Mesenchymal stem cell (in vitro differentiated cells and primary cell): ENCODE measurements around the gene PLD1.

Experiments used
- DNase-seq: peaks from one replicate; pipeline ENCODE4 v3.0.0-alpha.2; 2013
- H2AFZ ChIP-seq: one replicate; pipeline ENCODE4 v1.6.1; 2013; ENCODE audit warnings: low read depth, mild to moderate bottlenecking, control low read depth, inconsistent platforms, low read length, moderate library complexity
- H2AK5ac ChIP-seq: 2 replicates; pipeline ENCODE4 v1.6.1; 2013; ENCODE audit warnings: low read length, moderate library complexity, mild to moderate bottlenecking, inconsistent platforms; ENCODE audit not compliant: severe bottlenecking
- H2BK120ac ChIP-seq: one replicate; pipeline ENCODE4 v1.6.1; 2013; ENCODE audit warnings: low read depth, mild to moderate bottlenecking, inconsistent platforms, low read length, moderate library complexity
- H2BK12ac ChIP-seq, 2 experiments: one replicate each; pipeline ENCODE4 v1.6.1; 2013; ENCODE audit warnings: inconsistent platforms in 2 of 2, low read length in 2 of 2, mild to moderate bottlenecking in 2 of 2, moderate library complexity in 2 of 2, control low read depth in 1 of 2
- H2BK15ac ChIP-seq: one replicate; pipeline ENCODE4 v1.6.1; 2013; ENCODE audit warnings: mild to moderate bottlenecking, low read depth, inconsistent platforms; ENCODE audit not compliant: poor library complexity, severe bottlenecking
- H2BK5ac ChIP-seq: 2 replicates; pipeline ENCODE4 v1.6.1; 2013; ENCODE audit warnings: low read depth, mild to moderate bottlenecking, low read length, control low read depth, inconsistent platforms; ENCODE audit not compliant: poor library complexity, severe bottlenecking
- H3K14ac ChIP-seq, 2 experiments: one replicate each; pipeline ENCODE4 v1.6.1; 2013; ENCODE audit warnings: inconsistent platforms in 2 of 2, low read length in 2 of 2, control low read depth in 1 of 2, mild to moderate bottlenecking in 1 of 2, moderate library complexity in 1 of 2
- H3K18ac ChIP-seq, 2 experiments: one replicate each; pipeline ENCODE4 v1.6.1; 2013; ENCODE audit warnings: inconsistent platforms in 2 of 2, low read length in 2 of 2, control low read depth in 1 of 2, low read depth in 1 of 2, mild to moderate bottlenecking in 1 of 2
- H3K23ac ChIP-seq, 2 experiments: one replicate each; pipeline ENCODE4 v1.6.1; 2013; ENCODE audit warnings: inconsistent platforms in 2 of 2, low read length in 2 of 2, mild to moderate bottlenecking in 2 of 2, moderate library complexity in 2 of 2, control low read depth in 1 of 2
- H3K27ac ChIP-seq: 2 replicates; pipeline ENCODE4 v1.5.1; 2013; ENCODE audit warnings: mild to moderate bottlenecking, moderate library complexity, low read length, control low read depth, inconsistent platforms; ENCODE audit not compliant: poor library complexity, severe bottlenecking
- H3K27me3 ChIP-seq, 2 experiments: 2 replicates each; pipeline versions ENCODE4 v1.6.1 to v1.7.0; 2013; ENCODE audit warnings: low read length in 2 of 2, mild to moderate bottlenecking in 2 of 2, moderate library complexity in 2 of 2, control low read depth in 1 of 2, inconsistent platforms in 1 of 2; ENCODE audit not compliant: control insufficient read depth in 1 of 2, insufficient read depth in 1 of 2
- H3K36me3 ChIP-seq, 2 experiments: 2 replicates each; pipeline versions ENCODE4 v1.6.1 to v1.7.0; 2013; ENCODE audit warnings: low read length in 2 of 2, control low read depth in 1 of 2, inconsistent platforms in 1 of 2, low read depth in 1 of 2, mild to moderate bottlenecking in 1 of 2; ENCODE audit not compliant: insufficient read depth in 2 of 2, control insufficient read depth in 1 of 2
- H3K4ac ChIP-seq, 2 experiments: one replicate each; pipeline ENCODE4 v1.6.1; 2013; ENCODE audit warnings: inconsistent platforms in 2 of 2, low read length in 2 of 2, mild to moderate bottlenecking in 2 of 2, moderate library complexity in 2 of 2, control low read depth in 1 of 2, low read depth in 1 of 2
- H3K4me1 ChIP-seq: 2 replicates; pipeline ENCODE4 v1.6.1; 2013; ENCODE audit warnings: low read depth, low read length, control low read depth; ENCODE audit not compliant: control insufficient read depth, insufficient read depth
- H3K4me2 ChIP-seq: 2 replicates; pipeline ENCODE4 v1.6.1; 2013; ENCODE audit warnings: low read length, mild to moderate bottlenecking, inconsistent platforms; ENCODE audit not compliant: poor library complexity, severe bottlenecking
- H3K4me3 ChIP-seq, 2 experiments: 2 replicates each; pipeline versions ENCODE4 v1.5.1 to v1.7.0; 2013; ENCODE audit warnings: low read length in 2 of 2, mild to moderate bottlenecking in 2 of 2, control low read depth in 1 of 2, low read depth in 1 of 2; ENCODE audit not compliant: insufficient read depth in 1 of 2
- H3K79me1 ChIP-seq: replicated peaks from 2 replicates; pipeline ENCODE4 v1.6.1; 2013; ENCODE audit warnings: mild to moderate bottlenecking, control low read depth, low read length, inconsistent platforms; ENCODE audit not compliant: poor library complexity, severe bottlenecking
- H3K9ac ChIP-seq: 2 replicates; pipeline ENCODE4 v1.7.0; 2013; ENCODE audit warnings: mild to moderate bottlenecking, low read length, moderate library complexity
- H3K9me3 ChIP-seq: 2 replicates; pipeline ENCODE4 v1.7.0; 2013; ENCODE audit warnings: mild to moderate bottlenecking, low read length; ENCODE audit not compliant: control insufficient read depth
- H4K8ac ChIP-seq: one replicate; pipeline ENCODE4 v1.6.1; 2013; ENCODE audit warnings: inconsistent platforms, mild to moderate bottlenecking, low read length, moderate library complexity
- H4K91ac ChIP-seq: one replicate; pipeline ENCODE4 v1.6.1; 2013; ENCODE audit warnings: mild to moderate bottlenecking, low read length, inconsistent platforms
- WGBS: methylation state at CpG from one replicate; pipeline ENCODE4 v1.1.7; 2013; ENCODE audit warnings: mixed read lengths; 5-methylcytosine and 5-hydroxymethylcytosine counted together

Gene PLD1

DNA sequence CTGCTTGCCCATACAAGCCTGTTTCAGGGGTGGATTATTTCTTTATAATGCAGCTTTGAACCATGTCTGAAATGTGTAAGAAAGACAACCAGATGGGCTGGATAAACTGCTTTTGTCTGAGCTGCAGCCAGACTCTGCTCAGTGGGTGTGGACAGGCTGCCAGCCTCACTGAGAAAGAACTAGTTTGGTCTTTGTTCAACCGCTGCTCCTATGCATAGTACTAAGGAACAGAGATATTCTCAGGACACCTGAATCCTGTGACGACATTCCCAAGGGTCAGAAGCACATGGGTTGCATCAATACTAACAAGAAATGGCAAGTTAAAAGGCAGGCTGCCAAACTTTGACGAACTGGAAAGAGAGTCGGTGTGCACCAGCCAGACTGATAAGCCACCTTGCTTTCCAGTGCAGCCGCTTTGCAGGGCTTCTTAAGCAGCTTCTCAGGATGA, 57.2 kb downstream of the PLD1 start:
- 95% methylated on average over 5 of the region's 5 CpGs for WGBS
- no peak overlapping the region for H2AFZ ChIP-seq
- H3K36me3 ChIP-seq: no peaks in the 10 kb centered on the region
- no peak overlapping the region for H3K14ac ChIP-seq
- H3K18ac ChIP-seq: no peak overlapping the region
- H3K4me3 ChIP-seq: peak overlapping the region in 1 of 2 experiments; percentile 31
- no peak overlapping the region for H3K4me2 ChIP-seq
- H4K91ac ChIP-seq: no peak overlapping the region
- peaks cover 2% of the 10 kb centered on the region for H3K4me1 ChIP-seq
- H2BK5ac ChIP-seq: no peak overlapping the region
- H2AK5ac ChIP-seq: no peak overlapping the region
- H3K79me1 ChIP-seq: peaks cover 17% of the 10 kb centered on the region
- no peak overlapping the region for H2BK120ac ChIP-seq
- no peak overlapping the region for H3K27ac ChIP-seq
- H4K8ac ChIP-seq: no peak overlapping the region
- no peak for DNase-seq
- H2BK12ac ChIP-seq: no peak overlapping the region
- no peak overlapping the region for H3K4ac ChIP-seq
- no peak overlapping the region for H2BK15ac ChIP-seq
- H3K23ac ChIP-seq: no peak overlapping the region
- no peaks in the 10 kb centered on the region for H3K9me3 ChIP-seq
- no peaks in the 10 kb centered on the region for H3K27me3 ChIP-seq
- H3K9ac ChIP-seq: peak overlapping the region; percentile 77

DNA sequence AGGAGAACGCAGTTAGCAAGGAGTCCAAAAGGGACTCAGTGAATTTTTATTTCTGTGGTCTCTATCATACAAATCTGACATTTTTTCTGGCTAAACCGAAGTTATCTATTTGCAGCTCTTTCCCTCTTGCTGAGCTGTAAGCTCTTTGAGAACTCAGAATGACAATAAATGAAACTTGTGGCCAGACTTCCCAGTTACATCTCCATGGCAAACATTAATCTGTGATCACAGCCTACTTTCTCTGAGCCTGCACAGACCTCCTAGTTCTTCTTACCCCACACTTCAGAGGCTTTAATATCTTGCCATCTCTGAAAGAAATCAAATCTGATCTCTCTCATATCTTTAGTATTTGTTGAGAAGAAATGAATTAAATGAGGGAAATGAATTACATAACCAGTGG, 58.0 kb downstream of the PLD1 start:
- H2BK15ac ChIP-seq: no peak overlapping the region
- H2BK5ac ChIP-seq: no peak overlapping the region
- no peak overlapping the region for H4K91ac ChIP-seq
- no peak overlapping the region for H2AFZ ChIP-seq
- no peak overlapping the region for H2AK5ac ChIP-seq
- no peak overlapping the region for H3K4me2 ChIP-seq
- WGBS: 91% methylated on average over 2 of the region's 2 CpGs
- no peak overlapping the region for H3K9ac ChIP-seq
- no peaks in the 10 kb centered on the region for H3K9me3 ChIP-seq
- no peak overlapping the region for H2BK120ac ChIP-seq
- DNase-seq: no peak
- H3K27me3 ChIP-seq: no peaks in the 10 kb centered on the region
- no peak overlapping the region for H3K23ac ChIP-seq
- H3K4me3 ChIP-seq: no peak overlapping the region
- no peak overlapping the region for H3K18ac ChIP-seq
- peaks cover 2% of the 10 kb centered on the region for H3K4me1 ChIP-seq
- H3K4ac ChIP-seq: no peak overlapping the region
- H3K36me3 ChIP-seq: no peaks in the 10 kb centered on the region
- H3K14ac ChIP-seq: no peak overlapping the region
- H2BK12ac ChIP-seq: no peak overlapping the region
- H3K27ac ChIP-seq: no peak overlapping the region
- H3K79me1 ChIP-seq: peaks cover 19% of the 10 kb centered on the region
- H4K8ac ChIP-seq: no peak overlapping the region

DNA sequence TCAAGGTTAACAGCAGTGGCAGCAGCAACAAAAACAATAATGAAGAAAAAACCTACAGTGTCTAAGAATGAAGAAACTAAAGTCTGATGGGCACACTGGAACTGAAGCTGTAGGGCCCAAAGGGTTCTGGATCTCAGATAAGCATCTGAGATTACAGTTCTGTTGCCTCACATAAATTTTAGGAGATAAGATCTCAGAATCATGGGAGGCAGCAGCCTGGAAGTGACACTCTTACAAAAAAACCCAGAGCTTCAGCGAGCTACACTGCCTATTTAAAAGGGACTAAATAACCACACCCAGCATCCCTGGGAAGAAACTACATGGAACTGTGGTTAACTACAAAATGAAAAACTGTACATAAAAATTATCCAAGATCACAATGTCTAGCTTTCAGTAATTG, 61.2 kb downstream of the PLD1 start:
- H3K4ac ChIP-seq: no peak overlapping the region
- peaks cover 0 to 11% of the 10 kb centered on the region in 2 experiments for H3K36me3 ChIP-seq
- no peak overlapping the region for H4K8ac ChIP-seq
- H3K23ac ChIP-seq: no peak overlapping the region
- peaks cover 29% of the 10 kb centered on the region for H3K79me1 ChIP-seq
- H3K27me3 ChIP-seq: no peaks in the 10 kb centered on the region
- H2BK120ac ChIP-seq: no peak overlapping the region
- H3K18ac ChIP-seq: no peak overlapping the region
- WGBS: 63% methylated on average over 1 of the region's 1 CpG
- no peak overlapping the region for H4K91ac ChIP-seq
- H3K9ac ChIP-seq: no peak overlapping the region
- no peak overlapping the region for H3K14ac ChIP-seq
- H3K27ac ChIP-seq: no peak overlapping the region
- no peak overlapping the region for H2AK5ac ChIP-seq
- H2AFZ ChIP-seq: no peak overlapping the region
- no peak overlapping the region for H2BK5ac ChIP-seq
- no peak overlapping the region for H2BK15ac ChIP-seq
- H3K4me2 ChIP-seq: no peak overlapping the region
- H3K4me1 ChIP-seq: peaks cover 5% of the 10 kb centered on the region
- no peak overlapping the region for H3K4me3 ChIP-seq
- DNase-seq: no peak
- H3K9me3 ChIP-seq: no peaks in the 10 kb centered on the region
- H2BK12ac ChIP-seq: no peak overlapping the region

DNA sequence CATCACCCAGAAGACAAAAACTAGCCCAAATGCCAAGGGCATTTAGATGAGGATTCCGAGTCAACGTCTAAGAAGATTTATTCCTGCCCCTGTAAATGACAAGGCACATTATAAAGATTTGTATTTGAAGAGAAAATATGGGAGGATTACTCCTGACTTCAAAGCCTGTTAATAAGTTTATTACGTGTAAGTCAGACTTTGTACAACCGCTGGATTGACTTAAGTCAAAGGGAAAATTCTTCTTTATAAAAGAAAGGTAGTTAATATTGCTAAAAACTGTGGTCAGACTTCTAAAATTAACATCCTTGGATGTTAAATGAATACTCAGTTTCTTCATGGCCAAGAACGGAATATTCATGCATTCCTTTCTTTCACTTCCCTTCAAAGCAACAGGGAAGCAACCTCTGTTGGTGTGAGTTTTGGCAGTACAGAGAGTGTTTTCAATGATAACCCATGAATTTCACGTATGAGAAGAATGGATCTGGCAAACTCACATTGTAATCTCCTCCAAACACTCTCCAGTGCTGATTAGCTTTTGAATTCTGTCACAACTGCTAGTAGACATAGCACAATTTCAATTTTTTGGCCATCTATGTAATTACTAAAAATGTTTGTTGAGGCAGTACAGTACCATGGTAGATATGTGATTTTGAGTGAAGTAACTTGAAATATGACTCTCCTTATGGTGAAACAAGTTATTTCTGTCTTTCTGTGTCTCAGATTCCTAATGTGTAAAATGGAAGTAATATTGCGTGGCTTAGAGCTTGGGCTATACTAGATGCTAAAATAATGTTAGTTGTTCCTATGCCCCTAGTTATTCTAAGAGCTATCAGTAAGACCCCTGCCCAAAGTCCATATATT, 62.0 kb downstream of the PLD1 start:
- Histone ChIP-seq H3K23ac (no peak overlapping the region), H4K8ac (no peak overlapping the region), H3K79me1 (peaks cover 36% of the 10 kb centered on the region), H3K36me3 (peaks cover 0 to 11% of the 10 kb centered on the region in 2 experiments), H3K4ac (no peak overlapping the region), H3K18ac (no peak overlapping the region), H3K27me3 (no peaks in the 10 kb centered on the region), H3K14ac (no peak overlapping the region), H3K4me2 (no peak overlapping the region), H3K4me3 (no peak overlapping the region), H4K91ac (no peak overlapping the region), H2BK12ac (no peak overlapping the region), H2BK15ac (no peak overlapping the region), H2AFZ (no peak overlapping the region), H3K9ac (no peak overlapping the region), H2BK5ac (no peak overlapping the region), H3K9me3 (no peaks in the 10 kb centered on the region), H2AK5ac (no peak overlapping the region), H2BK120ac (no peak overlapping the region), H3K4me1 (peaks cover 9% of the 10 kb centered on the region), H3K27ac (no peak overlapping the region)
- 85% methylated on average over 3 of the region's 7 CpGs for WGBS
- DNase-seq: no peak
